ENCODE results near the gene EFR3B. TPM values are rescaled to one million over a fixed set of nuclear protein-coding genes. Genes with fewer than 3 reads are reported as not detected.
A peak's percentile ranks its signal among the peaks of the same experiment; 100 is the strongest.

EFR3B gene
- total and polyA plus RNA-seq, 2 of the 13 experiments (the other 11 are each of a cell fraction or from before 2014, with no cell fraction given): 0.42 TPM

DNA sequence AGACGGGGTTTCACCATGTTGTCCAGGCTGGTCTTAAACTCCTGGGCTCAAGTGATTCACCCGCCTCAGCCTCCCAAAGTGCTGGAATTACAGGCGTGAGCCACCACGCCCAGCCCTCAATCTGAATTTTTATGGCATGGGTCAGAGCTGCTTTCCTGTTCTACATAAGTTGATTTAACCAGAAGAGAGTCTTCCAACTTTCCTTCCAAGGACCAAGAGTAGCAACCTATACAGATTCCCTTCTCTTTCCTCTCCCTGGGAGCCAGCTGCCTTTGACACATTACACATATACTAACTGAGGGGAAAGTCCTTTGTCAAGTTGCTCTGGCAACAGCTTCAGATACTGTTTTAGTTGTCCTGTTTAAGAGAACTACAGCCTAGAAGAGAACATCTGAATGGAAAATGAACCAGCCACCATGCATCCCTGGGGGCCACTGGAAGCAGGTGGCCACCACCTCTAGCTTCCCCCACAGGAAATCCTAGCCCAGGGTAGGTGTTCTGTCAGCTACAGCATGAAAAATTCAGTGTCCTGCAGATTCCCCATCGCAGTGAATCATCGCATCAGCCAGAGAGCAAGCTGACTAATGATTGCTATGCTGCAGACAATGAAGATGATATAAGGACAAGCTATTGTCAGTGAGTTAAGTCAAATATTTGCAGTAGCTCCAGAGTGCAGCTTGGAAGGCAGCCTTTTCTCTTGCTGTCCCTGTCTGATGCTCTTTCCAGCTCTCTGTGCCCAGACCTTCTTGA, 63.6 kb downstream of the EFR3B start:
- Histone ChIP-seq H3K4me2 (ENCODE audit: low read depth, low read length) (no peak overlapping the region), H3K9me3 (ENCODE audit: low read length) (no peaks in the 10 kb centered on the region), H3K4me1 (ENCODE audit: insufficient read depth, low read length) (no peaks in the 10 kb centered on the region; the same call in 1 of the 2 replicates), H3K27ac (ENCODE audit: extremely low read length, insufficient read depth, low read length) (no peak overlapping the region), H3K4me3 (replicated peaks in 1 of 3; ENCODE audit: insufficient read depth in 1 of 3, low read depth in 2 of 3, low read length in 3 of 3) (no peak overlapping the region), H3K36me3 (replicated peaks in 1 of 2; ENCODE audit: control insufficient read depth in 1 of 2, insufficient read depth in 2 of 2, low read length in 2 of 2) (no peaks in the 10 kb centered on the region), H3K27me3 (ENCODE audit: control insufficient read depth in 1 of 2, insufficient read depth in 2 of 2, low read length in 2 of 2) (peaks cover 0 to 7% of the 10 kb centered on the region in 2 experiments; a peak in 2 of 5 replicates), H3K9ac (ENCODE audit: insufficient read depth, low read depth, low read length) (no peak overlapping the region), H4K20me1 (ENCODE audit: insufficient read depth, low read length) (no peaks in the 10 kb centered on the region), H3K79me2 (ENCODE audit: insufficient read depth, low read length) (no peaks in the 10 kb centered on the region), H2AFZ (ENCODE audit: low read length) (no peak overlapping the region)
- 20% methylated on average over 6 of the region's 6 CpGs for WGBS (ENCODE audit: low lambda C conversion rate)
- peak; percentile 15 for FAIRE-seq
- in situ Hi-C loops (cut with HindIII; ENCODE audit: extremely low pct_ligation_motif_present, low pct_unique_long_range_greater_than_20kb) (no loop called here), intact Hi-C loops (cut with micrococcal nuclease; ENCODE audit: unreplicated experiment) (no loop called here)
- BruUV-seq (replicated peaks): no TSS peak
- ATAC-seq: peak; percentile 78
- peak; percentile 68 for DNase-seq (ENCODE audit: low spot score)
- POLR2A ChIA-PET: no interaction called here
- CTCF ChIA-PET (ENCODE audit: low intra/inter-chr PET ratio, low total read pairs): no interaction called here
- TF ChIP-seq MTA3 (CRISPR knock-in tag; IDR thresholded peaks at IDR 0.05): no peak
- TF ChIP-seq MTF2 (CRISPR knock-in tag; IDR thresholded peaks at IDR 0.05; ENCODE audit: borderline replicate concordance): no peak
- TF ChIP-seq SOX6 (IDR thresholded peaks at IDR 0.05): no peak
- peak; percentile 56; the same call in 1 of the 2 replicates for TF ChIP-seq SOX6 (CRISPR knock-in tag; IDR thresholded peaks at IDR 0.05)
- peak; percentile 59 for TF ChIP-seq FOSL2 (CRISPR knock-in tag; IDR thresholded peaks at IDR 0.05)
- peak; percentile 95 for TF ChIP-seq SOX5 (CRISPR knock-in tag; IDR thresholded peaks at IDR 0.05; ENCODE audit: borderline replicate concordance)
- no peak for TF ChIP-seq FOXA1 (IDR thresholded peaks at IDR 0.05)
- no peak for TF ChIP-seq FOXA1 (CRISPR knock-in tag; IDR thresholded peaks at IDR 0.05)
- no peak for TF ChIP-seq ZMYM2 (CRISPR knock-in tag; IDR thresholded peaks at IDR 0.05)
- TF ChIP-seq SOX13 (IDR thresholded peaks at IDR 0.05): peak; percentile 78
- TF ChIP-seq SOX13 (CRISPR knock-in tag; conservative IDR thresholded peaks at IDR 0.05 in 1 of 2, IDR thresholded peaks at IDR 0.05 in 1 of 2): peak in 1 of 2 experiments; percentile 95; a peak in 2 of 4 replicates
- TF ChIP-seq, protein P1, sequence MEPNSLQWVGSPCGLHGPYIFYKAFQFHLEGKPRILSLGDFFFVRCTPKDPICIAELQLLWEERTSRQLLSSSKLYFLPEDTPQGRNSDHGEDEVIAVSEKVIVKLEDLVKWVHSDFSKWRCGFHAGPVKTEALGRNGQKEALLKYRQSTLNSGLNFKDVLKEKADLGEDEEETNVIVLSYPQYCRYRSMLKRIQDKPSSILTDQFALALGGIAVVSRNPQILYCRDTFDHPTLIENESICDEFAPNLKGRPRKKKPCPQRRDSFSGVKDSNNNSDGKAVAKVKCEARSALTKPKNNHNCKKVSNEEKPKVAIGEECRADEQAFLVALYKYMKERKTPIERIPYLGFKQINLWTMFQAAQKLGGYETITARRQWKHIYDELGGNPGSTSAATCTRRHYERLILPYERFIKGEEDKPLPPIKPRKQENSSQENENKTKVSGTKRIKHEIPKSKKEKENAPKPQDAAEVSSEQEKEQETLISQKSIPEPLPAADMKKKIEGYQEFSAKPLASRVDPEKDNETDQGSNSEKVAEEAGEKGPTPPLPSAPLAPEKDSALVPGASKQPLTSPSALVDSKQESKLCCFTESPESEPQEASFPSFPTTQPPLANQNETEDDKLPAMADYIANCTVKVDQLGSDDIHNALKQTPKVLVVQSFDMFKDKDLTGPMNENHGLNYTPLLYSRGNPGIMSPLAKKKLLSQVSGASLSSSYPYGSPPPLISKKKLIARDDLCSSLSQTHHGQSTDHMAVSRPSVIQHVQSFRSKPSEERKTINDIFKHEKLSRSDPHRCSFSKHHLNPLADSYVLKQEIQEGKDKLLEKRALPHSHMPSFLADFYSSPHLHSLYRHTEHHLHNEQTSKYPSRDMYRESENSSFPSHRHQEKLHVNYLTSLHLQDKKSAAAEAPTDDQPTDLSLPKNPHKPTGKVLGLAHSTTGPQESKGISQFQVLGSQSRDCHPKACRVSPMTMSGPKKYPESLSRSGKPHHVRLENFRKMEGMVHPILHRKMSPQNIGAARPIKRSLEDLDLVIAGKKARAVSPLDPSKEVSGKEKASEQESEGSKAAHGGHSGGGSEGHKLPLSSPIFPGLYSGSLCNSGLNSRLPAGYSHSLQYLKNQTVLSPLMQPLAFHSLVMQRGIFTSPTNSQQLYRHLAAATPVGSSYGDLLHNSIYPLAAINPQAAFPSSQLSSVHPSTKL (CRISPR knock-in tag; IDR thresholded peaks at IDR 0.05): no peak
- TF ChIP-seq ARNT2 (CRISPR knock-in tag; IDR thresholded peaks at IDR 0.05; ENCODE audit: low read depth): no peak
- no peak for TF ChIP-seq NFKBIZ (CRISPR knock-in tag; IDR thresholded peaks at IDR 0.05)
- TF ChIP-seq MATR3 (CRISPR knock-in tag; IDR thresholded peaks at IDR 0.05): no peak
- TF ChIP-seq U2AF2 (IDR thresholded peaks at IDR 0.05; ENCODE audit: low read depth, low read length): no peak
- TF ChIP-seq, protein P2, sequence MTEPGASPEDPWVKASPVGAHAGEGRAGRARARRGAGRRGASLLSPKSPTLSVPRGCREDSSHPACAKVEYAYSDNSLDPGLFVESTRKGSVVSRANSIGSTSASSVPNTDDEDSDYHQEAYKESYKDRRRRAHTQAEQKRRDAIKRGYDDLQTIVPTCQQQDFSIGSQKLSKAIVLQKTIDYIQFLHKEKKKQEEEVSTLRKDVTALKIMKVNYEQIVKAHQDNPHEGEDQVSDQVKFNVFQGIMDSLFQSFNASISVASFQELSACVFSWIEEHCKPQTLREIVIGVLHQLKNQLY (CRISPR knock-in tag; IDR thresholded peaks at IDR 0.05): no peak
- TF ChIP-seq ZNF577 (CRISPR knock-in tag; IDR thresholded peaks at IDR 0.05; ENCODE audit: borderline replicate concordance, low read depth): no peak
- TF ChIP-seq, protein P3, sequence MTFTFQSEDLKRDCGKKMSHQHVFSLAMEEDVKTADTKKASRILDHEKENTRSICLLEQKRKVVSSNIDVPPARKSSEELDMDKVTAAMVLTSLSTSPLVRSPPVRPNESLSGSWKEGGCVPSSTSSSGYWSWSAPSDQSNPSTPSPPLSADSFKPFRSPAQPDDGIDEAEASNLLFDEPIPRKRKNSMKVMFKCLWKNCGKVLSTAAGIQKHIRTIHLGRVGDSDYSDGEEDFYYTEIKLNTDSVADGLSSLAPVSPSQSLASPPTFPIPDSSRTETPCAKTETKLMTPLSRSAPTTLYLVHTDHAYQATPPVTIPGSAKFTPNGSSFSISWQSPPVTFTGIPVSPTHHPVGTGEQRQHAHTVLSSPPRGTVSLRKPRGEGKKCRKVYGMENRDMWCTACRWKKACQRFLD (CRISPR knock-in tag; IDR thresholded peaks at IDR 0.05; ENCODE audit: borderline replicate concordance): no peak
- no peak for TF ChIP-seq MIXL1 (CRISPR knock-in tag; IDR thresholded peaks at IDR 0.05)
- no peak for TF ChIP-seq ISX (CRISPR knock-in tag; conservative IDR thresholded peaks at IDR 0.05)
- TF ChIP-seq ZNF570 (CRISPR knock-in tag; IDR thresholded peaks at IDR 0.05; ENCODE audit: borderline replicate concordance): no peak
- TF ChIP-seq SMC3 (IDR thresholded peaks at IDR 0.05; ENCODE audit: low read length): no peak
